Prostate gland (tissue), 2 donors: ENCODE data around the gene SHC3.

ENCODE experiments used
- CTCF ChIP-seq, 4 experiments: fragments of 200-600 bp in 2 of 4; fragments of 450-650 bp in 2 of 4; sonication (generic) in 2 of 4; IDR thresholded peaks; 1 replicate in 3 of 4; 2 replicates in 1 of 4; pipeline ENCODE4 v1.5.1; 2016 to 2019; ENCODE audit warnings: antibody characterized with exemption in 4 of 4, mild to moderate bottlenecking in 2 of 4, moderate library complexity in 2 of 4
- POLR2A ChIP-seq: fragments of 450-650 bp; IDR thresholded peaks from one replicate; pipeline ENCODE4 v1.6.1; 2016; ENCODE audit warnings: antibody characterized with exemption, mild to moderate bottlenecking
- POLR2AphosphoS5 ChIP-seq: sonication (generic); formaldehyde crosslinking; IDR thresholded peaks from one replicate; pipeline ENCODE4 v1.6.1; 2017; ENCODE audit warnings: antibody characterized with exemption

- no peak for TF ChIP-seq CTCF (IDR thresholded peaks at IDR 0.05)
- no peak for TF ChIP-seq POLR2A
- TF ChIP-seq POLR2AphosphoS5, result no peak
These were observed 165.0 kb downstream of the SHC3 start for GRCh38 chr9:89013660-89014059.
